Spleen (tissue), 7 donors: ENCODE results near the gene NEDD4L.

Experiments
- POLR2A ChIP-seq, 3 donors: fragments of 450-650 bp; IDR thresholded peaks; one replicate each; pipeline ENCODE4 v1.5.1; 2017; ENCODE audit warnings: antibody characterized with exemption in 3 of 3, mild to moderate bottlenecking in 1 of 3
- TF ChIP-seq, protein P1 (sequence below), 11 experiments: fragments of 200-600 bp in 7 of 11; fragments of 450-650 bp in 4 of 11; sonication (generic) in 4 of 11; IDR thresholded peaks in 8 of 11; conservative IDR thresholded peaks in 3 of 11; 1 replicate in 7 of 11; 2 replicates in 4 of 11; pipeline versions ENCODE4 v1.4.0 to v1.8.0; 2016 to 2021; ENCODE audit warnings: antibody characterized with exemption in 11 of 11, inconsistent platforms in 4 of 11, mild to moderate bottlenecking in 1 of 11
- donor health status: DM: no; HTN: no; CAD: no; lungs with moderate emphysema.
- donor health status: DM: no; HTN: no; CAD: no.
- donor health status: DM: no; HTN: no; CAD: no.

DNA sequence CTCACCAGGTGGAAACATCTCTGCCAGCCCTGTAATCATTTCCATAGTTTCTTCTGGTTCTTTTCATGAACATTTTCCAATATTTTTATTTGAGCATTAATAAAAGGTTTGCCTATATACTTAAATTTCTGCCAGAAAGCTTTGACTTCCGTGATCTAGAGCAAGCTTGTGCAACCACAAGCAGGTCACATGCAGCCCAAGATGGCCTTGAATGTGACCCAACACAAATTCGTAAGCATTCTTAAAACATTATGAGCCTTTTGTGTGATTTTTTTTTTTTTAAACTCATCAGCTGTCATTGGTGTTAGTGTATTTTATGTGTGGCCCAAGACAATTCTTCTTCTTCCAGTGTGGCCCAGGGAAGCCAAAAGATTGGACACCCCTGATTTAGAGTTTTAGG, 51.6 kb downstream of the NEDD4L start:
- TF ChIP-seq, protein P1, sequence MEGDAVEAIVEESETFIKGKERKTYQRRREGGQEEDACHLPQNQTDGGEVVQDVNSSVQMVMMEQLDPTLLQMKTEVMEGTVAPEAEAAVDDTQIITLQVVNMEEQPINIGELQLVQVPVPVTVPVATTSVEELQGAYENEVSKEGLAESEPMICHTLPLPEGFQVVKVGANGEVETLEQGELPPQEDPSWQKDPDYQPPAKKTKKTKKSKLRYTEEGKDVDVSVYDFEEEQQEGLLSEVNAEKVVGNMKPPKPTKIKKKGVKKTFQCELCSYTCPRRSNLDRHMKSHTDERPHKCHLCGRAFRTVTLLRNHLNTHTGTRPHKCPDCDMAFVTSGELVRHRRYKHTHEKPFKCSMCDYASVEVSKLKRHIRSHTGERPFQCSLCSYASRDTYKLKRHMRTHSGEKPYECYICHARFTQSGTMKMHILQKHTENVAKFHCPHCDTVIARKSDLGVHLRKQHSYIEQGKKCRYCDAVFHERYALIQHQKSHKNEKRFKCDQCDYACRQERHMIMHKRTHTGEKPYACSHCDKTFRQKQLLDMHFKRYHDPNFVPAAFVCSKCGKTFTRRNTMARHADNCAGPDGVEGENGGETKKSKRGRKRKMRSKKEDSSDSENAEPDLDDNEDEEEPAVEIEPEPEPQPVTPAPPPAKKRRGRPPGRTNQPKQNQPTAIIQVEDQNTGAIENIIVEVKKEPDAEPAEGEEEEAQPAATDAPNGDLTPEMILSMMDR (IDR thresholded peaks at IDR 0.05 in 8 of 11, conservative IDR thresholded peaks at IDR 0.05 in 3 of 11), result no peak
- TF ChIP-seq POLR2A (IDR thresholded peaks at IDR 0.05), result no peak
